ENCODE results near the gene ATP6V1E1.
"Not testable (repeated sequence)": the region's sequence is repeated elsewhere in the genome, so short reads cannot be mapped to it uniquely, and the experiment has no call there.

The ATP6V1E1 gene

GRCh38 chr22:17575681-17576080 is 52.9 kb downstream of the ATP6V1E1 start:
- no peak for TF ChIP-seq CTCF (IDR thresholded peaks at IDR 0.05; ENCODE audit: insufficient read depth, low read depth, low read length, missing control alignments)
- DNase-seq (ENCODE audit: low read depth): no peak
- no peak overlapping the region for H3K4me3 ChIP-seq (ENCODE audit: low read depth, low read length)

- no peak overlapping the region for H3K4me3 ChIP-seq (ENCODE audit: low read depth, low read length)
- TF ChIP-seq CTCF (IDR thresholded peaks at IDR 0.05; ENCODE audit: insufficient read depth, low read depth, low read length, missing control alignments): no peak
Observed at GRCh38 chr22:17575151-17575550, 53.4 kb downstream of the ATP6V1E1 start.

DNA sequence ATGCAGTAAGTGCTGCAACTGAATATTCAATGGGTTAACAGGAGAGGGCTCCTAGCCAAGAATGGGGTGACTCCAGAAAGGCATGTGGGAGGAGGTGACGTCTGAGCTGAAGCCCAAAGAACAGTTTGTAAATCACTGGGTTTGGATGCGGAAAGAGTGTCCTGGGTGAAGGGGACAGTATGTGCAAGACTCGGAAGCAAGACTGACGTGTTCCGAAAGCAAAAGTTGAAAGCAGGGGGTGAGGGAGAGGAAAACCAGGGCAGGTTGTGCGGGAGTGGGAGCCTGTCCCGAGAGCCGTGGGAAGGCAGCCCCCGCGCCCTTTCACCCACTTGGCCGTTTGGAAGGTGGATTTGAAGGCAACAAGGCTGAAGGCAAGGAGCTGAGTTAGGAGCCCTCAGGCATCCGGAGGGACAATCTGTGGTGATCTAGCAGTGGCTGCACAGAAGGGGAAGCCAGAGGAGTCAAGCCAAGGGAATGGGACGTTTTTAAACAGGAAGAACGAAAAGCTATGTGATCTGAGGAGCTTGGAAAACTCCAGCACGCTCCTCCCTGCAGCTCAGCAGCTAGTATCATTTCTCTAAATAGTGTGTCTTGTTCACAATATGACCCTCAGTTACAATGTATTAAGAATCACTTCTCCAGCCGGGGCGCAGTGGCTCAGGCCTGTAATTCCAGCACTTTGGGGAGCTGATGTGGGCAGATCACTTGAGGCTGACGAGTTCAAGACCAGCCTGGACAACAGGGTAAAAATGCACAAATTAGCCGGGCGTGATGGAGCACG is 57.5 kb downstream of the ATP6V1E1 start:
- no peak overlapping the region for H3K4me3 ChIP-seq (ENCODE audit: low read depth, low read length)
- no peak for DNase-seq (ENCODE audit: low read depth)
- TF ChIP-seq CTCF (IDR thresholded peaks at IDR 0.05; ENCODE audit: insufficient read depth, low read depth, low read length, missing control alignments): no peak

More at GRCh38 chr22:17575151-17575550, 53.4 kb downstream of the ATP6V1E1 start:
- no peak for DNase-seq (ENCODE audit: low read depth)

GRCh38 chr22:17569971-17570511 is 58.5 kb downstream of the ATP6V1E1 start:
- DNase-seq (ENCODE audit: low read depth): no peak
- no peak for TF ChIP-seq CTCF (IDR thresholded peaks at IDR 0.05; ENCODE audit: insufficient read depth, low read depth, low read length, missing control alignments)
- H3K4me3 ChIP-seq (ENCODE audit: low read depth, low read length): no peak overlapping the region

DNA sequence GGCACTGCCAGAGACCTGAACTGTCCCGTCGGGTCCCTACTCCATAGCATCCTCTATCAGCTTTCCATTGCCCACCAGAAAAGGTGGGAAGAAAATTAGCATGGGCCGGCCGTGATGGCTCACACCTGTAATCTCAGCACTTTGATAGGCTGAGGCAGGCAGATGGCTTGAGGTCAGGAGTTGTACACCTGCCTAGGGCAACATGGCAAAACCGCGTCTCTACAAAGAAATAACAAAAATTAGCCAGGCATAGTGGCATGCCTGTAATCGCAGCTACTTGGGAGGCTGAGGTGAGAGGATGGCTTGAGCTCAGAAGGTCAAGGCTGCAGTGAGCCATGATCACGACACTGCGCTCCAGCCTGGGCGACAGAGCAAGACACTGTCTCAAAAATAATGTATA is 61.8 kb downstream of the ATP6V1E1 start:
- DNase-seq (ENCODE audit: low read depth): no peak
- no peak overlapping the region for H3K4me3 ChIP-seq (ENCODE audit: low read depth, low read length)
- no peak for TF ChIP-seq CTCF (IDR thresholded peaks at IDR 0.05; ENCODE audit: insufficient read depth, low read depth, low read length, missing control alignments)

GRCh38 chr22:17566016-17566687 is 62.4 kb downstream of the ATP6V1E1 start:
- not testable (repeated sequence) for H3K4me3 ChIP-seq (ENCODE audit: low read depth, low read length); DNase-seq (ENCODE audit: low read depth)

- DNase-seq (ENCODE audit: low read depth): no peak
- no peak for TF ChIP-seq CTCF (IDR thresholded peaks at IDR 0.05; ENCODE audit: insufficient read depth, low read depth, low read length, missing control alignments)
Observed at GRCh38 chr22:17563936-17564391, 64.6 kb downstream of the ATP6V1E1 start.

More at GRCh38 chr22:17563936-17564391, 64.6 kb downstream of the ATP6V1E1 start:
- H3K4me3 ChIP-seq (ENCODE audit: low read depth, low read length): no peak overlapping the region
